GM21737 (cell line): ENCODE measurements around the gene ETV7.
"Not testable (repeated sequence)": the region's sequence is repeated elsewhere in the genome, so short reads cannot be mapped to it uniquely, and the experiment has no call there.

ENCODE experiments used
- ATAC-seq: cut with Tn5 transposase; IDR thresholded peaks from one replicate; pipeline ENCODE4 v1.9.1; 2021; ENCODE audit warnings: mild to moderate bottlenecking, moderate library complexity; ENCODE audit not compliant: unreplicated experiment

The ETV7 gene

GRCh38 chr6:36364669-36365479 is 22.6 kb downstream of the ETV7 start:
- ATAC-seq: no peak

- ATAC-seq: not testable (repeated sequence)
These were observed 23.3 kb downstream of the ETV7 start for GRCh38 chr6:36364061-36364635.

- ATAC-seq: not testable (repeated sequence)
These were observed 24.1 kb downstream of the ETV7 start for GRCh38 chr6:36363371-36363752.

GRCh38 chr6:36362551-36363370 is 24.7 kb downstream of the ETV7 start:
- no peak for ATAC-seq

GRCh38 chr6:36361071-36361470 is 26.4 kb downstream of the ETV7 start:
- ATAC-seq: no peak

GRCh38 chr6:36360241-36361054 is 27.0 kb downstream of the ETV7 start:
- peak; percentile 51 for ATAC-seq

GRCh38 chr6:36358226-36358915 is 29.1 kb downstream of the ETV7 start:
- no peak for ATAC-seq

- ATAC-seq: no peak
These were observed 29.6 kb downstream of the ETV7 start for GRCh38 chr6:36357872-36358225.

- no peak for ATAC-seq
These were observed 31.6 kb downstream of the ETV7 start for GRCh38 chr6:36355819-36356218.

- ATAC-seq: no peak
These were observed 34.0 kb downstream of the ETV7 start for GRCh38 chr6:36353411-36353915.

- ATAC-seq: no peak
These were observed 34.9 kb downstream of the ETV7 start for GRCh38 chr6:36352477-36353157.

- ATAC-seq: no peak
These were observed 36.5 kb downstream of the ETV7 start for GRCh38 chr6:36350681-36351571.

GRCh38 chr6:36350082-36350481 is 37.4 kb downstream of the ETV7 start:
- no peak for ATAC-seq

- no peak for ATAC-seq
These were observed 38.2 kb downstream of the ETV7 start for GRCh38 chr6:36349240-36349639.

- ATAC-seq: no peak
These were observed 39.8 kb downstream of the ETV7 start for GRCh38 chr6:36347621-36348020.

- no peak for ATAC-seq
These were observed 40.8 kb downstream of the ETV7 start for GRCh38 chr6:36346486-36347273.

- ATAC-seq: no peak
These were observed 41.6 kb downstream of the ETV7 start for GRCh38 chr6:36345681-36346466.
